NCI-H2227 (cell line): ENCODE results near the gene AREL1.
A peak's percentile ranks its signal among the peaks of the same experiment; 100 is the strongest.

Experiments
- DNase-seq: peaks from one replicate; lab custom pipeline; 2025; ENCODE audit not compliant: unreplicated experiment; lab: John Stamatoyannopoulos, UW

Gene AREL1

GRCh38 chr14:74614508-74615495 is 98.1 kb downstream of the AREL1 start:
- no peak for DNase-seq

GRCh38 chr14:74613211-74613914 is 99.5 kb downstream of the AREL1 start:
- peak; percentile 30 for DNase-seq

- peak; percentile 89 for DNase-seq
These were observed 100.4 kb downstream of the AREL1 start for GRCh38 chr14:74612350-74613021.

- peak; percentile 50 for DNase-seq
These were observed 101.1 kb downstream of the AREL1 start, which contains the start of gene LTBP2 for GRCh38 chr14:74611650-74612349. LTBP2 (minus strand) TSS chr14:74612237; CDS start chr14:74611944, 293 bp downstream.
